Right lobe of liver (tissue), 4 donors: ENCODE results near the gene IFT88.

Experiments
- POLR2A ChIP-seq: fragments of 450-650 bp; IDR thresholded peaks from one replicate; pipeline ENCODE4 v1.6.1; 2017; ENCODE audit warnings: antibody characterized with exemption, mild to moderate bottlenecking
- TF ChIP-seq, protein P1 (sequence below), 4 donors: fragments of 200-600 bp in 3 of 4; fragments of 450-650 bp in 1 of 4; IDR thresholded peaks; one replicate each; pipeline versions ENCODE4 v1.5.1 to v1.8.0; 2016 to 2022; ENCODE audit warnings: antibody characterized with exemption in 4 of 4, mild to moderate bottlenecking in 2 of 4
- donor health status: DM: no; HTN: no; CAD: no.
- donor health status: DM: no; HTN: no; CAD: no.
- donor health status: DM: no; HTN: yes; CAD: no.

DNA sequence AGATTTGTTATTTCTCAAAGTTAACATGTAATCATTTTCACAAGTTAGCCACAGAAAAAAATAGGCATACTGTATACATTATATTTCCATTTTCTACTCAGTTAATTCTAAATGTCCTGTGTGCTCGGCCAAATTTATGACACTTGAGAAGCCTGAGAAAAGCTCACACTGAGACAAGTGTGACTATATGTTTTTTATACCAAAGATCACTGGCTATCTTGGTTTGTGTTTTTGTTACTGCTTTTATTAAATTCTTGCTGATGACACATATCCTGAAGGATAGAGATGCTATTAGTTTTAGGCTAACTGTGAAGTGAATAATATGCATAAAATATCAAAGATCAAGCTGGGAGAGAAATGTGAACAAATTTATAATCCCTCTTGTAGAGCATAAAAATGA is 87.2 kb downstream of the IFT88 start:
- TF ChIP-seq POLR2A = no peak
- TF ChIP-seq, protein P1, sequence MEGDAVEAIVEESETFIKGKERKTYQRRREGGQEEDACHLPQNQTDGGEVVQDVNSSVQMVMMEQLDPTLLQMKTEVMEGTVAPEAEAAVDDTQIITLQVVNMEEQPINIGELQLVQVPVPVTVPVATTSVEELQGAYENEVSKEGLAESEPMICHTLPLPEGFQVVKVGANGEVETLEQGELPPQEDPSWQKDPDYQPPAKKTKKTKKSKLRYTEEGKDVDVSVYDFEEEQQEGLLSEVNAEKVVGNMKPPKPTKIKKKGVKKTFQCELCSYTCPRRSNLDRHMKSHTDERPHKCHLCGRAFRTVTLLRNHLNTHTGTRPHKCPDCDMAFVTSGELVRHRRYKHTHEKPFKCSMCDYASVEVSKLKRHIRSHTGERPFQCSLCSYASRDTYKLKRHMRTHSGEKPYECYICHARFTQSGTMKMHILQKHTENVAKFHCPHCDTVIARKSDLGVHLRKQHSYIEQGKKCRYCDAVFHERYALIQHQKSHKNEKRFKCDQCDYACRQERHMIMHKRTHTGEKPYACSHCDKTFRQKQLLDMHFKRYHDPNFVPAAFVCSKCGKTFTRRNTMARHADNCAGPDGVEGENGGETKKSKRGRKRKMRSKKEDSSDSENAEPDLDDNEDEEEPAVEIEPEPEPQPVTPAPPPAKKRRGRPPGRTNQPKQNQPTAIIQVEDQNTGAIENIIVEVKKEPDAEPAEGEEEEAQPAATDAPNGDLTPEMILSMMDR (IDR thresholded peaks at IDR 0.05) = no peak
